GM15510 (cell line): Measurements from ENCODE around the gene APLP1.

Source experiments
- POLR2A ChIP-seq: IDR thresholded peaks from 3 replicates; pipeline ENCODE4 v1.6.1; 2011; ENCODE audit warnings: borderline replicate concordance; ENCODE audit not compliant: insufficient read length; ENCODE audit errors: extremely low read depth

The APLP1 gene

GRCh38 chr19:35869327-35870123 lies 1.2 kb downstream of the APLP1 start:
- TF ChIP-seq POLR2A: no peak

DNA sequence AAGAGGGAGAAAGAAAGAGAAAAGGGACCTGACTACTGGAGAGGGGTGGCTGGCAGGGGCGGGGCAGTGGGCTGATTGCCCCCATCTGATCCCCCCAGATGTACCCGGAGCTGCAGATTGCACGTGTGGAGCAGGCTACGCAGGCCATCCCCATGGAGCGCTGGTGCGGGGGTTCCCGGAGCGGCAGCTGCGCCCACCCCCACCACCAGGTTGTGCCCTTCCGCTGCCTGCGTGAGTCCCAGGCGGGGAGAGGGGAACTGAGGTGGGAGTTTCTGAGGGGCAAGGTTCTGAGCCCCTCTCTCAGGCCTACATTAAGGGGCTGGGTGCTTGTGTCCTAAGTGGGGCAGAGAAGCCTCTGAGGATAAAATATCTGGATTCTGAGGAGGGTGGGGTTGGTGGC lies 2.4 kb downstream of the APLP1 start:
- TF ChIP-seq POLR2A: no peak

DNA sequence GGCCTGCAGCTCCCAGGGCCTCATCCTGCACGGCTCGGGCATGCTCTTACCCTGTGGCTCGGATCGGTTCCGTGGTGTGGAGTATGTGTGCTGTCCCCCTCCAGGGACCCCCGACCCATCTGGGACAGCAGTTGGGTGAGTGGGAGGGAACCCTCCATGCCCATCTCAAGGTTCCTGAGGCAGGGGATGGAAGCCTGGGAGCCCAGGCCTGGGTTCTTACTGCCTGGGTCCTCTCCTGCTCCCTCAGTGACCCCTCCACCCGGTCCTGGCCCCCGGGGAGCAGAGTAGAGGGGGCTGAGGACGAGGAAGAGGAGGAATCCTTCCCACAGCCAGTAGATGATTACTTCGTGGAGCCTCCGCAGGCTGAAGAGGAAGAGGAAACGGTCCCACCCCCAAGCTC lies 3.2 kb downstream of the APLP1 start:
- TF ChIP-seq POLR2A: no peak

GRCh38 chr19:35872180-35872579 lies 3.8 kb downstream of the APLP1 start:
- TF ChIP-seq POLR2A: no peak

DNA sequence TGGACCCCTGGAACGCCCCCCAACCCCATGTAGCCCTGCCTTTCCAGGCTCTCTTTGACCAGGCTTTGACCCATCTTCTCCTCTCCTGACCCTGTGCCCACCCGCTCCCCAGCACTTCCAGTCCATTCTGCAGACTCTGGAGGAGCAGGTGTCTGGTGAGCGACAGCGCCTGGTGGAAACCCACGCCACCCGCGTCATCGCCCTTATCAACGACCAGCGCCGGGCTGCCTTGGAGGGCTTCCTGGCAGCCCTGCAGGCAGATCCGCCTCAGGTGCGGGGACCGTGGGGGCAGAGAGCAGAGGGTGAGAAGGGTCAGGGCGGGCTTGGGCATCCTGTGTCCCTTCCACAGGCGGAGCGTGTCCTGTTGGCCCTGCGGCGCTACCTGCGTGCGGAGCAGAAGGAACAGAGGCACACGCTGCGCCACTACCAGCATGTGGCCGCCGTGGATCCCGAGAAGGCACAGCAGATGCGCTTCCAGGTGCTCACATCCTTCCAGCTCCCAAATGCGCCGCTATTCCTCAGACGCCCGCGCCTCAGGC lies 6.1 kb downstream of the APLP1 start:
- no peak for TF ChIP-seq POLR2A

DNA sequence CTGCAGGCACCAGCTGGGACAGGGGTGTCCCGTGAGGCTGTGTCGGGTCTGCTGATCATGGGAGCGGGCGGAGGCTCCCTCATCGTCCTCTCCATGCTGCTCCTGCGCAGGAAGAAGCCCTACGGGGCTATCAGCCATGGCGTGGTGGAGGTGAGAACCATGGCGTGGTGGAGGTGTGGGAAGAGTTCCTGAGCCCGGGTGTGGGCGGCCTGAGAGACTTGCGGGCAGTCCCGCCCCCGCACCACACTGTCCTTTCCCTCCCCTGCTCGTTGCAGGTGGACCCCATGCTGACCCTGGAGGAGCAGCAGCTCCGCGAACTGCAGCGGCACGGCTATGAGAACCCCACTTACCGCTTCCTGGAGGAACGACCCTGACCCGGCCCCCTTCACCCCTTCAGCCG lies 10.7 kb downstream of the APLP1 start:
- no peak for TF ChIP-seq POLR2A

DNA sequence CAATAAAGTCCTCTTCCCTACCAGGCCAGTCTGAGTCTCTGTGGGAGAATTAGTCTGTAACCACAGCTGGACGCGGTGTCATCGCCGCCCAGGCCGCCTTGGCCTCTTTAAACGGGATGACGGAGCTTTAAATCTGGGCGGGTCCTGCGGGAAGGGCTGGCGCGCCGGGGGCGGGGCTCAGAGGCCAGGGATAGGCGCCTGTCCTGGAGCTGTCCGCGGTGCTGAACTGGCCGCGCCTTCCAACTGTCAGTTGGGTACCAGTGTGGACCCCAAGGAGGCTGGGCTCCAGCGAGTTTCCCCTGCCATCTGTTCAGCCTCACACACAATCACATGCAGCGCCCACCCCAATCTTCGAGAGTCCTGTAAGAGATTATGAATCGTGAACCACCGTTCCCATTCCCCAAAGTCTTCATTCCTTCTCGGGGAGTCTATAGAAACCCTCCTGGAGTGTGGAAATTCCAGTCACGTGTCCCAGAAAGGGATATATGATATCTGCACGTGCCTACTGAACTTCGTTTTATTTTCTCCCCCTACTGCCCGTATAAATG lies 11.5 kb downstream of the APLP1 start:
- TF ChIP-seq POLR2A: no peak

GRCh38 chr19:35882114-35882832 lies 13.9 kb downstream of the APLP1 start:
- no peak for TF ChIP-seq POLR2A

DNA sequence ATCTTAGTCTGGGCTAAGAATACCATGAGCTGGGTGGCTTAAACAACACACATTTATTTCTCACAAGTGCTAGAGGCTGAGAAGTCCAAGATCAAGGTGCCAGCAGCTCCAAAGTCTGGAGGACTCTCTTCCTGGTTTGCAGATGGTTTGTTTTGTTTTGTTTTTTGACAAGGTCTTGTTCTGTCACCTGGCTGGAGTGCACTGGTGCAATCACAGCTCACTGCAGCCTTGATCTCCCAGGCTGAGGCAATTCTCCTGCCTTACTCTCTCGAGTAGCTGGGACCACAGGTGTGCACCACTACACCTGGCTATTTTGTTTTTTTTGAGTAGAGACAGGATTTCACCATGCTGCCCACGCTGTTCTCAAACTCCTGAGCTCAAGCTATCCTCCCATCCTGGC lies 15.5 kb downstream of the APLP1 start:
- TF ChIP-seq POLR2A: no peak

GRCh38 chr19:35885225-35885738 lies 16.9 kb downstream of the APLP1 start:
- TF ChIP-seq POLR2A: no peak

GRCh38 chr19:35885904-35886303 lies 17.5 kb downstream of the APLP1 start:
- TF ChIP-seq POLR2A: peak; percentile 22

GRCh38 chr19:35887197-35887596 lies 18.8 kb downstream of the APLP1 start:
- peak; percentile 23 for TF ChIP-seq POLR2A

GRCh38 chr19:35888398-35888797 lies 20.0 kb downstream of the APLP1 start:
- no peak for TF ChIP-seq POLR2A

DNA sequence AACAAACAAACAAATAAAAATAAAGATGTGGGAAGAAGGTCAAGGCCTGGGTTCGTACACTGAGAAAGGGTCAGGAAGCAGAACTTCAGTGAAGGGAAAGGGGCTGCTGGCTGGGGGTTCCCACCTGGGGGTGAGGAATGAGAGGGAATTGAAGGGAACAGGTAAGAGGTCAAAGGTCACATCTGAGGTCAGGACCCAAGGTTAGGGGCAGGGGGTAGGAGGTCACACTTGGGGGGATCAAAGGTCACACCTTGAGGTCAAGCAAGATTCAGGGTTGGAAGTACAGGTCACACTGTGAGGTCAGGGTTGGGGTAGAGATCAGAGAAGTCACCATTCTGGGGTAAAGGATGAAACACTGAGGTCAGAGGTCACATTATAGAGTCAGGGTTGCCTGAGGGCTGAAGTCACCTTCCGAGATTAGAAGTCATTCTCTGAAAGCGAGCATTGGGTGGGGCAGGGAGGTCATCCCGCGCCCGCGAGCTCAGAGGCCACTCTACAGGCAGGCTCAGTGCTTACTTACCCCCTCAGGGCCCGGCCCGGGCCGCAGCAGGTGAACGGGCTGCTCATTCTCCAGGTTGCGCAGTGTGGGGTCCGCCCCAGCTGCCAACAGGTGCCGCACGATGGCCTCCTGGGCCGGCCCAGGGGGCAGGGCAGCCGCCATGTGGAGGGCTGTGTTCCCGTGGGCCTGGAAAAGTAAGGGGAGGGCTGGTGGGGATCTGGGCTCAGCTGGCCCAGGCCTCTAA lies 21.2 kb downstream of the APLP1 start:
- TF ChIP-seq POLR2A: no peak
